Astrocyte (in vitro differentiated cells and primary cell): Measurements from ENCODE around the gene RASGRF1. TPM values are rescaled to one million over a fixed set of nuclear protein-coding genes. Genes with fewer than 3 reads are reported as not detected.

Experiments
- DNase-seq: peaks from one replicate; pipeline ENCODE4 v3.0.0-alpha.2; 2010; ENCODE audit warnings: low read depth
- FAIRE-seq: peaks from 2 replicates; lab custom pipeline; 2011; peaks lifted over from hg19 to GRCh38; lab: Jason Lieb, UNC
- H2AFZ ChIP-seq: 2 replicates; pipeline ENCODE4 v1.6.0; 2012; ENCODE audit warnings: low read depth, low read length, inconsistent platforms
- H3K27ac ChIP-seq: 2 replicates; pipeline ENCODE4 v1.5.1; 2011; ENCODE audit warnings: low read depth, low read length, inconsistent platforms
- H3K27me3 ChIP-seq: 2 replicates; pipeline ENCODE4 v1.6.0; 2011; ENCODE audit warnings: low read length, inconsistent platforms; ENCODE audit not compliant: insufficient read depth
- H3K36me3 ChIP-seq: 2 replicates; pipeline ENCODE4 v1.5.1; 2011; ENCODE audit warnings: low read length, inconsistent platforms; ENCODE audit not compliant: insufficient read depth
- H3K4me1 ChIP-seq: 2 replicates; pipeline ENCODE4 v1.5.1; 2011; ENCODE audit warnings: low read length, inconsistent platforms; ENCODE audit not compliant: insufficient read depth
- H3K4me2 ChIP-seq: 2 replicates; pipeline ENCODE4 v1.6.0; 2012; ENCODE audit warnings: low read length, inconsistent platforms
- H3K4me3 ChIP-seq: 2 replicates; pipeline ENCODE4 v1.5.1; 2011; ENCODE audit warnings: low read depth, mild to moderate bottlenecking, low read length, inconsistent platforms; ENCODE audit not compliant: insufficient read depth
- H3K79me2 ChIP-seq: 2 replicates; pipeline ENCODE4 v1.6.0; 2012; ENCODE audit warnings: mild to moderate bottlenecking, low read length, inconsistent platforms; ENCODE audit not compliant: insufficient read depth
- H3K9ac ChIP-seq: 2 replicates; pipeline ENCODE4 v1.6.0; 2012; ENCODE audit warnings: mild to moderate bottlenecking, low read length, inconsistent platforms
- H3K9me3 ChIP-seq: 2 replicates; pipeline ENCODE4 v1.5.1; 2012; ENCODE audit warnings: low read depth, mild to moderate bottlenecking, low read length, inconsistent platforms; ENCODE audit not compliant: insufficient read depth
- H4K20me1 ChIP-seq: 2 replicates; pipeline ENCODE4 v1.6.0; 2012; ENCODE audit warnings: low read length, inconsistent platforms; ENCODE audit not compliant: insufficient read depth
- H3K27ac Mint-ChIP-seq: one replicate; pipeline ENCODE4 v1.8.0; 2021; ENCODE audit warnings: mild to moderate bottlenecking, mixed read lengths; ENCODE audit not compliant: unreplicated experiment
- H3K27me3 Mint-ChIP-seq: one replicate; pipeline ENCODE4 v1.8.0; 2021; ENCODE audit warnings: low read depth, mixed read lengths; ENCODE audit not compliant: unreplicated experiment
- H3K36me3 Mint-ChIP-seq: one replicate; pipeline ENCODE4 v1.8.0; 2021; ENCODE audit warnings: low read depth, mixed read lengths; ENCODE audit not compliant: unreplicated experiment
- H3K4me1 Mint-ChIP-seq: one replicate; pipeline ENCODE4 v1.8.0; 2021; ENCODE audit warnings: low read depth, mixed read lengths; ENCODE audit not compliant: unreplicated experiment
- H3K4me3 Mint-ChIP-seq: one replicate; pipeline ENCODE4 v1.8.0; 2021; ENCODE audit warnings: mild to moderate bottlenecking, moderate library complexity, mixed read lengths; ENCODE audit not compliant: unreplicated experiment
- H3K9me3 Mint-ChIP-seq: one replicate; pipeline ENCODE4 v1.8.0; 2021; ENCODE audit warnings: mild to moderate bottlenecking, mixed read lengths; ENCODE audit not compliant: unreplicated experiment
- EZH2 ChIP-seq: IDR thresholded peaks from 2 replicates; pipeline ENCODE4 v1.6.1; 2012; ENCODE audit warnings: mild to moderate bottlenecking, low read length, inconsistent platforms; ENCODE audit not compliant: insufficient read depth
- total RNA-seq: library from RNA; stranded (reverse); gene quantifications from 2 replicates; pipeline ENCODE4 v1.2.1, GENCODE V29; 2021
- TF ChIP-seq, protein P1 (sequence below): IDR thresholded peaks from 2 replicates; pipeline ENCODE4 v1.5.1; 2011; ENCODE audit warnings: low read depth, mild to moderate bottlenecking, inconsistent platforms, low read length, moderate library complexity; ENCODE audit not compliant: insufficient read depth

RASGRF1 gene
- total RNA-seq, 1 donor from 2014 or later: 1.2 TPM

DNA sequence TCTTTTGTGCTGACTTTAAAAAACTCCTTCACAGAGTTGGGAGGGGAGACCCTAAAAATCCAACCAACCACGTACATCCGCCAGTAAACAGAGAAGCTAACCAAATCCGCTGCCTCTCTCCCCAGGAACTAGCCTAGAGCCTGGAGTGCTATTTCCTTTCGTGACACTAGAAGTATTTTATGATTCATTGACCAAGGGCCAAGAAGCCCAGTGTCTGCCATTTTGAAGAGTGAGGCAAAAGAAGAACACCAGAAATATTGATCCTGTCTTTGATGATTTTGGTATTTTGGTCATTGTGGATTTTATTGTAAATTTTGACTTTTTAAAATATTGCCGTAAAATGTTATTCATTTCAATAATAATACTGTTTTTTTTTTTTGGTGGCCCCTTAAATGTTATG is 135.2 kb downstream of the RASGRF1 start:
- Histone ChIP-seq H3K36me3 (no peaks in the 10 kb centered on the region), H3K9ac (no peak overlapping the region), H3K79me2 (no peaks in the 10 kb centered on the region), H3K27ac (no peak overlapping the region), H2AFZ (no peak overlapping the region), H4K20me1 (no peaks in the 10 kb centered on the region), H3K9me3 (peaks cover 4% of the 10 kb centered on the region), H3K4me1 (peaks cover 2% of the 10 kb centered on the region), H3K4me3 (no peak overlapping the region), H3K4me2 (no peak overlapping the region), H3K27me3 (peaks cover 2% of the 10 kb centered on the region)
- Mint-ChIP-seq H3K4me3 (no peak overlapping the region), H3K4me1 (peaks cover 13% of the 10 kb centered on the region), H3K27ac (no peak overlapping the region), H3K9me3 (peaks cover 3% of the 10 kb centered on the region), H3K27me3 (peaks cover 11% of the 10 kb centered on the region), H3K36me3 (no peaks in the 10 kb centered on the region)
- no peak for DNase-seq
- TF ChIP-seq EZH2: no peak
- TF ChIP-seq, protein P1, sequence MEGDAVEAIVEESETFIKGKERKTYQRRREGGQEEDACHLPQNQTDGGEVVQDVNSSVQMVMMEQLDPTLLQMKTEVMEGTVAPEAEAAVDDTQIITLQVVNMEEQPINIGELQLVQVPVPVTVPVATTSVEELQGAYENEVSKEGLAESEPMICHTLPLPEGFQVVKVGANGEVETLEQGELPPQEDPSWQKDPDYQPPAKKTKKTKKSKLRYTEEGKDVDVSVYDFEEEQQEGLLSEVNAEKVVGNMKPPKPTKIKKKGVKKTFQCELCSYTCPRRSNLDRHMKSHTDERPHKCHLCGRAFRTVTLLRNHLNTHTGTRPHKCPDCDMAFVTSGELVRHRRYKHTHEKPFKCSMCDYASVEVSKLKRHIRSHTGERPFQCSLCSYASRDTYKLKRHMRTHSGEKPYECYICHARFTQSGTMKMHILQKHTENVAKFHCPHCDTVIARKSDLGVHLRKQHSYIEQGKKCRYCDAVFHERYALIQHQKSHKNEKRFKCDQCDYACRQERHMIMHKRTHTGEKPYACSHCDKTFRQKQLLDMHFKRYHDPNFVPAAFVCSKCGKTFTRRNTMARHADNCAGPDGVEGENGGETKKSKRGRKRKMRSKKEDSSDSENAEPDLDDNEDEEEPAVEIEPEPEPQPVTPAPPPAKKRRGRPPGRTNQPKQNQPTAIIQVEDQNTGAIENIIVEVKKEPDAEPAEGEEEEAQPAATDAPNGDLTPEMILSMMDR: no peak
- FAIRE-seq: no peak

DNA sequence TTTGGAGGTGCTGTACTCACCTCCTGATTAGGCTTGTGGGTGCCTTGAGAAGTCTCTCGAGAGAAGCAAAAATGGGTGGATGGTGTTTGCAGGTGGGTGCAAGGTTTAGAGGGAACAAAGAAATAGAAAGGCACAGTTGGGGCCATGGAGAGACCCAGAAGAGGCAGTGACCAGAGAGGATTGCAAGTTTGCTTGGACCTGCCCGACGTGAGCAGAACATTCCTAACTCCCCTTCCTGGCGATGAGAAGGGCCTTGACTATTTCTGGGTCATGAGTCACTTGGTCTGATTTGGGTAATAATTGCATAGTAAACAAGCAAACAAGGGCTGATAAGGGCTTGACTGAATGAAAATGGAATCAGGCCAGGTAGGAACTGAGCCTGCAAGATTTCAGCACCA is 138.7 kb downstream of the RASGRF1 start:
- peaks cover 2% of the 10 kb centered on the region for H3K4me1 ChIP-seq
- H3K27me3 Mint-ChIP-seq: peaks cover 22% of the 10 kb centered on the region

More for the DNA sequence above, 138.7 kb downstream of the RASGRF1 start:
- Histone ChIP-seq H3K4me3 (no peak overlapping the region), H3K9me3 (no peaks in the 10 kb centered on the region), H3K36me3 (no peaks in the 10 kb centered on the region), H3K9ac (no peak overlapping the region), H3K4me2 (peak overlapping the region; percentile 17), H2AFZ (no peak overlapping the region), H3K79me2 (no peaks in the 10 kb centered on the region), H3K27me3 (peaks cover 5% of the 10 kb centered on the region), H3K27ac (no peak overlapping the region), H4K20me1 (no peaks in the 10 kb centered on the region)
- Mint-ChIP-seq H3K4me1 (peaks cover 13% of the 10 kb centered on the region), H3K27ac (peak overlapping the region; percentile 2), H3K9me3 (peaks cover 7% of the 10 kb centered on the region), H3K4me3 (no peak overlapping the region), H3K36me3 (no peaks in the 10 kb centered on the region)
- DNase-seq: peak; percentile 46
- TF ChIP-seq, protein P1: no peak
- no peak for TF ChIP-seq EZH2
- no peak for FAIRE-seq
